SK-N-SH (cell line): ENCODE data around the gene UBE2C. TPM values are rescaled to one million over a fixed set of nuclear protein-coding genes. Genes with fewer than 3 reads are reported as not detected.

ENCODE experiments used
- CTCF ChIA-PET: fragments of 300-600, 350-600 bp; formaldehyde crosslinking; extraction: SDS; loops from one replicate; lab custom pipeline; 2021; lab: Yijun Ruan, JAX
- POLR2A ChIA-PET: fragments of 350-600 bp; sonication (Branson Sonifier 250); formaldehyde crosslinking; extraction: SDS; loops from one replicate; lab custom pipeline; 2020; ENCODE audit warnings: antibody characterized with exemption, inconsistent platforms; lab: Yijun Ruan, JAX
- DNase-seq: peaks from one replicate; pipeline ENCODE4 v3.0.0; 2012
- H2AFZ ChIP-seq: fragments of 200-600 bp; sonication (generic); 2 replicates; pipeline ENCODE4 v1.8.1; 2016; ENCODE audit warnings: antibody characterized with exemption, mild to moderate bottlenecking, low read depth
- H3F3A ChIP-seq: fragments of 200-600 bp; sonication (generic); replicated peaks from 2 replicates; pipeline ENCODE3; 2016; ENCODE audit warnings: antibody characterized with exemption, mild to moderate bottlenecking; ENCODE audit not compliant: insufficient read depth
- H3K27ac ChIP-seq, 2 experiments: fragments of 200-500 bp in 1 of 2; fragments of 200-600 bp in 1 of 2; sonication (Bioruptor generic) in 1 of 2; sonication (generic), shearing (Covaris generic) in 1 of 2; 2 replicates each; pipeline versions ENCODE4 v1.5.1 to v1.6.1; 2014 to 2016; ENCODE audit warnings: low read depth in 2 of 2, inconsistent platforms in 1 of 2, low read length in 1 of 2, mild to moderate bottlenecking in 1 of 2, mixed read lengths in 1 of 2
- H3K27me3 ChIP-seq: fragments of 200-600 bp; sonication (generic), shearing (Covaris generic); 2 replicates; pipeline ENCODE4 v1.6.1; 2016; ENCODE audit warnings: mixed run types; ENCODE audit not compliant: insufficient read depth
- H3K36me3 ChIP-seq, 2 experiments: fragments of 200-500 bp in 1 of 2; fragments of 200-600 bp in 1 of 2; sonication (Bioruptor generic) in 1 of 2; sonication (generic) in 1 of 2; replicated peaks in 1 of 2; 2 replicates each; pipeline versions ENCODE3 to v1.5.1; 2014 to 2016; ENCODE audit warnings: low read length in 1 of 2, mild to moderate bottlenecking in 1 of 2; ENCODE audit not compliant: insufficient read depth in 2 of 2, control insufficient read depth in 1 of 2
- H3K4me1 ChIP-seq, 2 experiments: fragments of 200-500 bp in 1 of 2; fragments of 200-600 bp in 1 of 2; sonication (Bioruptor generic) in 1 of 2; sonication (generic), shearing (Covaris generic) in 1 of 2; 2 replicates each; pipeline versions ENCODE4 v1.5.1 to v1.6.1; 2014 to 2016; ENCODE audit warnings: low read depth in 1 of 2, low read length in 1 of 2, mixed run types in 1 of 2; ENCODE audit not compliant: insufficient read depth in 2 of 2, control insufficient read depth in 1 of 2
- H3K4me2 ChIP-seq: fragments of 200-600 bp; sonication (generic), shearing (Covaris generic); 2 replicates; pipeline ENCODE4 v1.6.1; 2017; ENCODE audit warnings: mixed run types
- H3K4me3 ChIP-seq, 2 experiments: fragments of 200-500 bp in 1 of 2; fragments of 200-600 bp in 1 of 2; sonication (Bioruptor generic) in 1 of 2; sonication (generic), shearing (Covaris generic) in 1 of 2; 2 replicates each; pipeline versions ENCODE4 v1.5.1 to v1.8.1; 2014 to 2016; ENCODE audit warnings: low read depth in 2 of 2, inconsistent platforms in 1 of 2, low read length in 1 of 2, mild to moderate bottlenecking in 1 of 2, mixed read lengths in 1 of 2, moderate library complexity in 1 of 2
- H3K79me2 ChIP-seq: fragments of 200-600 bp; sonication (generic); 2 replicates; pipeline ENCODE4 v1.8.1; 2017; ENCODE audit warnings: mild to moderate bottlenecking; ENCODE audit not compliant: insufficient read depth
- H3K9ac ChIP-seq: fragments of 200-600 bp; sonication (generic); 2 replicates; pipeline ENCODE4 v1.6.1; 2017; ENCODE audit warnings: mixed run types
- H3K9me2 ChIP-seq: fragments of 200-600 bp; sonication (generic); 2 replicates; pipeline ENCODE4 v1.6.1; 2017; ENCODE audit warnings: mixed run types
- H3K9me3 ChIP-seq: fragments of 200-600 bp; sonication (generic); 2 replicates; pipeline ENCODE4 v1.6.1; 2017; ENCODE audit warnings: mixed run types, mild to moderate bottlenecking, moderate library complexity
- H4K20me1 ChIP-seq: fragments of 200-600 bp; sonication (generic); 2 replicates; pipeline ENCODE4 v1.6.1; 2017; ENCODE audit warnings: mild to moderate bottlenecking, mixed run types; ENCODE audit not compliant: insufficient read depth
- EP300 ChIP-seq, 2 experiments: IDR thresholded peaks; 2 replicates each; pipeline versions ENCODE4 v1.4.0 to v1.6.1; 2012; ENCODE audit warnings: borderline replicate concordance in 1 of 2, low read depth in 1 of 2, low read length in 1 of 2
- FOXJ3 ChIP-seq: sonication (generic); formaldehyde crosslinking; IDR thresholded peaks from 2 replicates; pipeline ENCODE4 v1.5.1; 2020; ENCODE audit warnings: mild to moderate bottlenecking, missing genetic modification reagents
- GABPA ChIP-seq: IDR thresholded peaks from 2 replicates; pipeline ENCODE4 v1.4.0; 2012; ENCODE audit warnings: low read depth, mild to moderate bottlenecking
- MXI1 ChIP-seq: IDR thresholded peaks from 2 replicates; pipeline ENCODE4 v1.6.1; 2012; ENCODE audit warnings: mild to moderate bottlenecking, low read depth, low read length, improper control_type of control experiment
- RAD21 ChIP-seq: IDR thresholded peaks from 2 replicates; pipeline ENCODE4 v1.6.1; 2012; ENCODE audit warnings: mild to moderate bottlenecking, low read length
- REST ChIP-seq: IDR thresholded peaks from 2 replicates; pipeline ENCODE4 v1.6.1; 2012; ENCODE audit warnings: mild to moderate bottlenecking, low read depth, low read length, moderate library complexity
- RFX5 ChIP-seq: IDR thresholded peaks from 2 replicates; pipeline ENCODE4 v1.6.1; 2012; ENCODE audit warnings: mild to moderate bottlenecking, improper control_type of control experiment, low read length
- RXRA ChIP-seq: IDR thresholded peaks from 2 replicates; pipeline ENCODE4 v1.4.0; 2012; ENCODE audit warnings: low read depth, mild to moderate bottlenecking, borderline replicate concordance
- SIN3A ChIP-seq: IDR thresholded peaks from 2 replicates; pipeline ENCODE4 v1.6.1; 2012; ENCODE audit warnings: low read depth, mild to moderate bottlenecking, low read length, moderate library complexity, borderline replicate concordance
- TAF1 ChIP-seq: IDR thresholded peaks from 2 replicates; pipeline ENCODE4 v1.6.1; 2012; ENCODE audit warnings: low read depth, mild to moderate bottlenecking, low read length, moderate library complexity, borderline replicate concordance
- TCF12 ChIP-seq: IDR thresholded peaks from 2 replicates; pipeline ENCODE4 v1.4.0; 2012
- TEAD4 ChIP-seq: IDR thresholded peaks from 2 replicates; pipeline ENCODE4 v1.4.0; 2012; ENCODE audit warnings: mild to moderate bottlenecking, borderline replicate concordance; ENCODE audit not compliant: insufficient read depth
- USF2 ChIP-seq: fragments of 150-350 bp; IDR thresholded peaks from 2 replicates; pipeline ENCODE4 v1.6.1; 2017; ENCODE audit warnings: antibody characterized with exemption, low read length, low read depth, borderline replicate concordance
- WGBS: methylation state at CpG from one replicate; pipeline ENCODE4 v1.1.6; 2017; ENCODE audit warnings: low lambda C conversion rate; 5-methylcytosine and 5-hydroxymethylcytosine counted together
- polyA plus RNA-seq, 3 experiments: library from polyadenylated mRNA; depleted of rRNA; stranded (reverse); fragments of >200 nt; gene quantifications; 2 replicates each; pipeline ENCODE4 v1.2.3, GENCODE V29; 2012
- TF ChIP-seq, protein P1 (sequence below): IDR thresholded peaks from 2 replicates; pipeline ENCODE4; 2012
- TF ChIP-seq, protein P2 (sequence below): IDR thresholded peaks from 2 replicates; pipeline ENCODE4 v1.4.0; 2012; ENCODE audit warnings: low read depth, borderline replicate concordance
- TF ChIP-seq, protein P3 (sequence below): fragments of 200-600 bp; sonication (generic); IDR thresholded peaks from 2 replicates; pipeline ENCODE4 v1.6.1; 2017; ENCODE audit warnings: antibody characterized with exemption, mild to moderate bottlenecking, moderate library complexity
- TF ChIP-seq, protein P4 (sequence below): IDR thresholded peaks from 2 replicates; pipeline ENCODE4 v1.4.0; 2012; ENCODE audit warnings: low read depth, borderline replicate concordance

The UBE2C gene
- polyA plus RNA-seq, 1 of the 3 experiments (the other 2 are of a cell fraction), result 115 TPM

- H3K4me1 ChIP-seq, result peaks cover 0 to 8% of the 10 kb centered on the region in 2 experiments; a peak in 1 of 4 replicates
- H3K4me2 ChIP-seq, result no peak overlapping the region
- no peaks in the 10 kb centered on the region for H3K9me3 ChIP-seq
- no peak for TF ChIP-seq TEAD4
- no peak for TF ChIP-seq RAD21
- no peak for TF ChIP-seq TCF12
- no peak for TF ChIP-seq REST
- no peak for TF ChIP-seq SIN3A
- TF ChIP-seq RXRA, result no peak
- TF ChIP-seq EP300 (IDR thresholded peaks at IDR 0.05; ENCODE audit: borderline replicate concordance in 1 of 2, low read depth in 1 of 2, low read length in 1 of 2), result no peak
- TF ChIP-seq, protein P1, sequence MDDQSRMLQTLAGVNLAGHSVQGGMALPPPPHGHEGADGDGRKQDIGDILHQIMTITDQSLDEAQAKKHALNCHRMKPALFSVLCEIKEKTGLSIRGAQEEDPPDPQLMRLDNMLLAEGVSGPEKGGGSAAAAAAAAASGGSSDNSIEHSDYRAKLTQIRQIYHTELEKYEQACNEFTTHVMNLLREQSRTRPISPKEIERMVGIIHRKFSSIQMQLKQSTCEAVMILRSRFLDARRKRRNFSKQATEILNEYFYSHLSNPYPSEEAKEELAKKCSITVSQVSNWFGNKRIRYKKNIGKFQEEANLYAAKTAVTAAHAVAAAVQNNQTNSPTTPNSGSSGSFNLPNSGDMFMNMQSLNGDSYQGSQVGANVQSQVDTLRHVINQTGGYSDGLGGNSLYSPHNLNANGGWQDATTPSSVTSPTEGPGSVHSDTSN, result no peak
- no peak for TF ChIP-seq FOXJ3 (CRISPR knock-in tag)
- no peak for TF ChIP-seq USF2
- TF ChIP-seq, protein P2, sequence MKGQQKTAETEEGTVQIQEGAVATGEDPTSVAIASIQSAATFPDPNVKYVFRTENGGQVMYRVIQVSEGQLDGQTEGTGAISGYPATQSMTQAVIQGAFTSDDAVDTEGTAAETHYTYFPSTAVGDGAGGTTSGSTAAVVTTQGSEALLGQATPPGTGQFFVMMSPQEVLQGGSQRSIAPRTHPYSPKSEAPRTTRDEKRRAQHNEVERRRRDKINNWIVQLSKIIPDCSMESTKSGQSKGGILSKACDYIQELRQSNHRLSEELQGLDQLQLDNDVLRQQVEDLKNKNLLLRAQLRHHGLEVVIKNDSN, result no peak
- TF ChIP-seq, protein P3, sequence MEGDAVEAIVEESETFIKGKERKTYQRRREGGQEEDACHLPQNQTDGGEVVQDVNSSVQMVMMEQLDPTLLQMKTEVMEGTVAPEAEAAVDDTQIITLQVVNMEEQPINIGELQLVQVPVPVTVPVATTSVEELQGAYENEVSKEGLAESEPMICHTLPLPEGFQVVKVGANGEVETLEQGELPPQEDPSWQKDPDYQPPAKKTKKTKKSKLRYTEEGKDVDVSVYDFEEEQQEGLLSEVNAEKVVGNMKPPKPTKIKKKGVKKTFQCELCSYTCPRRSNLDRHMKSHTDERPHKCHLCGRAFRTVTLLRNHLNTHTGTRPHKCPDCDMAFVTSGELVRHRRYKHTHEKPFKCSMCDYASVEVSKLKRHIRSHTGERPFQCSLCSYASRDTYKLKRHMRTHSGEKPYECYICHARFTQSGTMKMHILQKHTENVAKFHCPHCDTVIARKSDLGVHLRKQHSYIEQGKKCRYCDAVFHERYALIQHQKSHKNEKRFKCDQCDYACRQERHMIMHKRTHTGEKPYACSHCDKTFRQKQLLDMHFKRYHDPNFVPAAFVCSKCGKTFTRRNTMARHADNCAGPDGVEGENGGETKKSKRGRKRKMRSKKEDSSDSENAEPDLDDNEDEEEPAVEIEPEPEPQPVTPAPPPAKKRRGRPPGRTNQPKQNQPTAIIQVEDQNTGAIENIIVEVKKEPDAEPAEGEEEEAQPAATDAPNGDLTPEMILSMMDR, result no peak
- TF ChIP-seq TAF1, result no peak
- TF ChIP-seq, protein P4, sequence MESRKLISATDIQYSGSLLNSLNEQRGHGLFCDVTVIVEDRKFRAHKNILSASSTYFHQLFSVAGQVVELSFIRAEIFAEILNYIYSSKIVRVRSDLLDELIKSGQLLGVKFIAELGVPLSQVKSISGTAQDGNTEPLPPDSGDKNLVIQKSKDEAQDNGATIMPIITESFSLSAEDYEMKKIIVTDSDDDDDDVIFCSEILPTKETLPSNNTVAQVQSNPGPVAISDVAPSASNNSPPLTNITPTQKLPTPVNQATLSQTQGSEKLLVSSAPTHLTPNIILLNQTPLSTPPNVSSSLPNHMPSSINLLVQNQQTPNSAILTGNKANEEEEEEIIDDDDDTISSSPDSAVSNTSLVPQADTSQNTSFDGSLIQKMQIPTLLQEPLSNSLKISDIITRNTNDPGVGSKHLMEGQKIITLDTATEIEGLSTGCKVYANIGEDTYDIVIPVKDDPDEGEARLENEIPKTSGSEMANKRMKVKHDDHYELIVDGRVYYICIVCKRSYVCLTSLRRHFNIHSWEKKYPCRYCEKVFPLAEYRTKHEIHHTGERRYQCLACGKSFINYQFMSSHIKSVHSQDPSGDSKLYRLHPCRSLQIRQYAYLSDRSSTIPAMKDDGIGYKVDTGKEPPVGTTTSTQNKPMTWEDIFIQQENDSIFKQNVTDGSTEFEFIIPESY, result no peak
- TF ChIP-seq GABPA, result no peak
- no peak for TF ChIP-seq MXI1
- TF ChIP-seq RFX5, result no peak
- H3K27ac ChIP-seq, result no peak overlapping the region
- ChIA-PET CTCF (interaction anchor here (1.2 to 2.1 kb wide), 2 partner anchors 27 to 65 kb away, joined by 4 to 10 read pairs; partner anchors contain the start of genes CTSA and NEURL2), POLR2A (no interaction called here)
- H3K4me3 ChIP-seq, result no peak overlapping the region
- WGBS, result 91% methylated on average over 7 of the region's 7 CpGs
- H3K36me3 ChIP-seq, result no peaks in the 10 kb centered on the region
- DNase-seq, result no peak
- H3K9me2 ChIP-seq, result no peaks in the 10 kb centered on the region
- no peaks in the 10 kb centered on the region for H3K27me3 ChIP-seq
- H3K9ac ChIP-seq, result no peak overlapping the region
- H2AFZ ChIP-seq, result no peak overlapping the region
- H3K79me2 ChIP-seq, result no peaks in the 10 kb centered on the region
- peaks cover 8% of the 10 kb centered on the region for H3F3A ChIP-seq
- no peaks in the 10 kb centered on the region for H4K20me1 ChIP-seq
Measured at GRCh38 chr20:45863543-45864470, 51.4 kb downstream of the UBE2C start.
